Vagina (tissue), 2 donors: ENCODE data around the gene CRISPLD2.

Experiments used
- POLR2A ChIP-seq, 2 donors: fragments of 450-650 bp; IDR thresholded peaks; one replicate each; pipeline ENCODE4 v1.6.1; 2017; ENCODE audit warnings: antibody characterized with exemption in 2 of 2, mild to moderate bottlenecking in 2 of 2, moderate library complexity in 2 of 2
- TF ChIP-seq, protein P1 (sequence below), 3 experiments: fragments of 450-650 bp in 2 of 3; fragments of 200-600 bp in 1 of 3; sonication (generic) in 1 of 3; IDR thresholded peaks; one replicate each; pipeline ENCODE4 v1.5.1; 2017 to 2019; ENCODE audit warnings: antibody characterized with exemption in 3 of 3, mild to moderate bottlenecking in 2 of 3, moderate library complexity in 2 of 3

DNA sequence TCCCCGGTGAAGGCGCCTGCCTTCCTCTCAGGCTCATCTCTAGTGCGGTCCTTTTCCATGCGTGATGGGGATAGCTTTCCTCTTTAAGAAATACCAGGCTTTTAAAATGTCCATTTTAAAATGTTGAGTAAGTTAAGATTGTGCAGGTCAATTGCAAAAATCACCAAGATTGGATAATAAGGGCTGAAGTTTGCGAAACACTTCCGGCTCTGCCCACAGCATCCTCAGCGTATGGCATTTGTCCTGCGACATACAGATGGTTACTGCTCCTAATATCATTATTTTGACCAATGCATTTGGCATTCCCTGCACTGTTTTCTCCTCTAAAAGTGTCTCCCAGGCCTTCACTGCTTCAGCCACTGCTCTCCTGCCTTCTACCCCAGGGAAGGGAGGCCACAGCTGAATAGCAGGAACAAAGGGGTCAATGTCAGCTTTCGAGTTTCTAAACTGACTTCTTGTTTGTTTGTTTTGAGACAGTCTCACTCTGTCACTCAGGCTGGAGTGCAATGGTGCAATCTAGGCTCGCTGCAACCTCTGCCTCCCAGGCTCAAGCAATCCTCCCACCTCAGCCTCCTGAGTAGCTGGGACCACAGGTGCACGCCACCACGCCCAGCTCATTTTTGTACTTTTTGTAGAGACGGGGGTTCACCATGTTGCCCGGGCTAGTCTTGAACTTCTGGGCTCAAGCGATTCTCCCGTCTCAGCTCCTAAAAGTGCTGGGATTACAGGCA, 91.9 kb downstream of the CRISPLD2 start:
- TF ChIP-seq POLR2A (IDR thresholded peaks at IDR 0.05) = no peak
- TF ChIP-seq, protein P1, sequence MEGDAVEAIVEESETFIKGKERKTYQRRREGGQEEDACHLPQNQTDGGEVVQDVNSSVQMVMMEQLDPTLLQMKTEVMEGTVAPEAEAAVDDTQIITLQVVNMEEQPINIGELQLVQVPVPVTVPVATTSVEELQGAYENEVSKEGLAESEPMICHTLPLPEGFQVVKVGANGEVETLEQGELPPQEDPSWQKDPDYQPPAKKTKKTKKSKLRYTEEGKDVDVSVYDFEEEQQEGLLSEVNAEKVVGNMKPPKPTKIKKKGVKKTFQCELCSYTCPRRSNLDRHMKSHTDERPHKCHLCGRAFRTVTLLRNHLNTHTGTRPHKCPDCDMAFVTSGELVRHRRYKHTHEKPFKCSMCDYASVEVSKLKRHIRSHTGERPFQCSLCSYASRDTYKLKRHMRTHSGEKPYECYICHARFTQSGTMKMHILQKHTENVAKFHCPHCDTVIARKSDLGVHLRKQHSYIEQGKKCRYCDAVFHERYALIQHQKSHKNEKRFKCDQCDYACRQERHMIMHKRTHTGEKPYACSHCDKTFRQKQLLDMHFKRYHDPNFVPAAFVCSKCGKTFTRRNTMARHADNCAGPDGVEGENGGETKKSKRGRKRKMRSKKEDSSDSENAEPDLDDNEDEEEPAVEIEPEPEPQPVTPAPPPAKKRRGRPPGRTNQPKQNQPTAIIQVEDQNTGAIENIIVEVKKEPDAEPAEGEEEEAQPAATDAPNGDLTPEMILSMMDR (IDR thresholded peaks at IDR 0.05) = no peak
